HG03378 (cell line): ENCODE results near the gene TAF11L6.
"Not testable (repeated sequence)": the region's sequence is repeated elsewhere in the genome, so short reads cannot be mapped to it uniquely, and the experiment has no call there.

Source experiments
- ATAC-seq: cut with Tn5 transposase; IDR thresholded peaks from one replicate; pipeline ENCODE4 v1.9.1; 2021; ENCODE audit warnings: mild to moderate bottlenecking, moderate library complexity; ENCODE audit not compliant: unreplicated experiment

TAF11L6 gene

DNA sequence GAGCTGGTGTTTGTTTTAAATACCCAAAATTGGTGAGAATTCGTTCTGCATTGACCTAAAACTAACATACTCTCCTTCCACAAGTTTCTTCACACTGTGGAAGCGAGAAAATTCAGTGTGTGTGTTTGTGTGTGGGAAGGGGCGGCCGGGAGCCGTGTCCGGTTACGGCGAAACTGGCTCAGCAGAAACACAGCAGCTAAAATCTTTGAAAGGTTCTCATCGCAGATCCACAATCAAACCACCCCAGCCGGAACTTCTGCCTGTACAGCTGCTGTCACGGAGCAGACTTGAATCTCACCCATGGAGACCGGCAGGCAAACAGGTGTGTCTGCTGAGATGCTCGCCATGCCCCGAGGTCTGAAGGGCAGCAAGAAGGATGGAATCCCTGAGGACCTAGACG lies at the start of gene TAF11L6:
Gene TAF11L6 (plus strand): TSS at position 301 of the 400 bp plus-strand sequence.
- ATAC-seq, result not testable (repeated sequence)

DNA sequence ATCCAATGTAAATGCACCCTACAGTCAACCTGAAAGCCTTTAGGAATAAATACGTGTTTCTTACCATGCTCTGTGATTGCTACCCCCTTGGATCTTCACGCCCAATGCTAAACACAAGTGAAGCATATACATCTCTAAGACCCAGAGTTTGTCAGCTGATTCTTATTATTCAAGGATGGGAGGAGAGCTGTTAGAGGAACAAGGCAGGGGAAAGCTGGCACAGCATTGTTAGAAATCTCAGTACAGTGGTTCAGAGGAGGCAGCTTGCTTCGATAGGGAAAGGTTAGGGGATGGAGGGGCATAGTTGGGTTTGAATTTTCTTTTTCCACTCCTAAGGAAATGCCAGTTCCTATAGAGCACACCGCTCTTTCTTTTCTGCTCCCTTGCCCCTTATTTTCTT lies 47.1 kb upstream of the TAF11L6 start:
- no peak for ATAC-seq

- no peak for ATAC-seq
These were observed 45.7 kb upstream of the TAF11L6 start for GRCh38 chr5:17482790-17483189.

- not testable (repeated sequence) for ATAC-seq
These were observed 41.9 kb upstream of the TAF11L6 start for GRCh38 chr5:17486464-17487173.

DNA sequence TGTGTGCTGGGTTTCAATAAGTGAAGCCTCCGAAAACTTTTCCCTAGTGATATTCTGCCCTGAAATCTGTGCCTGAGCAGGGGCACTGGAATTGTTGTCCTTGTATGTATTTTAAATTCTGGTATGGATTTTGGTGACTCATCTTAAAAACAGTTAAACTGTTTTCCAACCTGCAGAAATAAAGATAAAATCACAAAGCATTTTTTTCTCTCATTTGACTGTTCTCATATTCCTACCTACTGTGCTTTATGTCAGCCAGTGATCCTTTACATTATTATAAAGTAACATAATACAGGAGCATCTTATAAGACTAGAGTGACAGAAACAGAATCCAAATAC lies 41.3 kb upstream of the TAF11L6 start:
- no peak for ATAC-seq

GRCh38 chr5:17491257-17491656 lies 37.2 kb upstream of the TAF11L6 start:
- ATAC-seq, result not testable (repeated sequence)

- ATAC-seq, result no peak
These were observed 35.7 kb upstream of the TAF11L6 start for GRCh38 chr5:17492770-17493169.

GRCh38 chr5:17497446-17497845 lies 31.0 kb upstream of the TAF11L6 start:
- no peak for ATAC-seq

DNA sequence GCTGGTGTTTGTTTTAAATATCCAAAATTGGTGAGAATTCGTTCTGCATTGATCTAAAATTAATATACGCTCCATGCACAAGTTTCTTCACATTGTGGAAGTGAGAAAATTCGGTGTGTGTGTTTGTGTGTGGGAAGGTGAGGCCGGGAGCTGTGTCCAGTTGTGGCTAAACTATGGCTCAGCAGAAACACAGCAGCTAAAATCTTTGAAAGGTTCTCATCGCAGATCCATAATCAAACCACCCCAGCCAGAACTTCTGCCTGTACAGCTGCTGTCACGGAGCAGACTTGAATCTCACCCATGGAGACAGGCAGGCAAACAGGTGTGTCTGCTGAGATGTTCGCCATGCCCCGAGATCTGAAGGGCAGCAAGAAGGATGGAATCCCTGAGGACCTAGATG lies 30.5 kb upstream of the TAF11L6 start, which contains the start of gene TAF11L2:
Gene TAF11L2 (plus strand): TSS at position 301 of the 400 bp plus-strand sequence.
- ATAC-seq, result not testable (repeated sequence)

DNA sequence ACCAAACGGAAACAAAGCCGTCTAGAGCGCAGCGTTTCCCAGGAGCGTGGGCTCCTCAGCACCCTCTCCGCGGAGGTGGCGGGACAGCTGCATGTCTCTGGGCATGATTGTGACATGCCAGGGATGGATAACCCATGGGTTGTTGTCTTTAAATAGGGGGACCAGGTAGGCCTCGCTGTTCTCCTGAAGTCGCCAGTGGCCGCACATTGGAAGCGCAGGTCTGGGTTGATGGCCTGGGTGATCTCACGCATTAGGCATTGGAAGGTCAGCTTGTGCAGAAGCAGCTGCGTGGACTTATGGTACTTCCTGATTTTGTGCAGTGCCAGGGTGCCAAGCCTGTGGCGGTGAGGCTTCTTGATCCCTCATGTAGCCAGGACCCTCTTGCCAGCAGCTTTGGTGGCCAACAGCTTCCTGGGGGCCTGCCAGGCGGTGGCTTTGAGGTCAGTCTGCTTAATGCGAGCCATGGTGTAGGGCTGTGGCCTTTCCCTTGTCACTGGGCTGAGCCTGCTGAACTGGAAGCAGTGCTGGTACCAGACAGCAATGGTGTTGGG lies 16.6 kb upstream of the TAF11L6 start:
- ATAC-seq, result no peak

GRCh38 chr5:17517526-17517925 lies 10.9 kb upstream of the TAF11L6 start:
- ATAC-seq, result not testable (repeated sequence)

DNA sequence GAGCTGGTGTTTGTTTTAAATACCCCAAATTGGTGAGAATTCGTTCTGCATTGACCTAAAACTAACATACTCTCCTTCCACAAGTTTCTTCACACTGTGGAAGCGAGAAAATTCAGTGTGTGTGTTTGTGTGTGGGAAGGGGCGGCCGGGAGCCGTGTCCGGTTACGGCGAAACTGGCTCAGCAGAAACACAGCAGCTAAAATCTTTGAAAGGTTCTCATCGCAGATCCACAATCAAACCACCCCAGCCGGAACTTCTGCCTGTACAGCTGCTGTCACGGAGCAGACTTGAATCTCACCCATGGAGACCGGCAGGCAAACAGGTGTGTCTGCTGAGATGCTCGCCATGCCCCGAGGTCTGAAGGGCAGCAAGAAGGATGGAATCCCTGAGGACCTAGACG lies 10.4 kb upstream of the TAF11L6 start, which contains the start of gene TAF11L3:
Gene TAF11L3 (plus strand): TSS at position 301 of the 400 bp plus-strand sequence.
- ATAC-seq, result not testable (repeated sequence)

DNA sequence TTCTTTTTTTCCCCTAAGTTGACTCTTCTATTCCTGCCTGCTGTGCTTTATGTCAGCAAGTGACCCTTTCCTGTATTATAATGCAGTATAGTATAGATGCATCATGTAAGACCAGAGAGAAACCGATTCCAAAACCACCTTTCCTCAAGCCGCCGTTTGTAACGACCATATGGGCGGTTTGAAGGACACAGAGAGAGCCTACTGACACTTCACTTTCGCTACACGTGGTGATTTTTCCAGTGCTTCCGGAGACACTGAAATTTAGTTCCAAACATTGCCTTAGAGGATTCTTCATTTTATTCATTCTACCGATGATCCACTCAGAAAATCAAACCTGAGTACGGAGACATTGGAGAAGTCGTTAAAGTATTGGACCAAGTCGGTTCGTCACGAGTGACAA lies 9.0 kb upstream of the TAF11L6 start:
- ATAC-seq, result not testable (repeated sequence)

DNA sequence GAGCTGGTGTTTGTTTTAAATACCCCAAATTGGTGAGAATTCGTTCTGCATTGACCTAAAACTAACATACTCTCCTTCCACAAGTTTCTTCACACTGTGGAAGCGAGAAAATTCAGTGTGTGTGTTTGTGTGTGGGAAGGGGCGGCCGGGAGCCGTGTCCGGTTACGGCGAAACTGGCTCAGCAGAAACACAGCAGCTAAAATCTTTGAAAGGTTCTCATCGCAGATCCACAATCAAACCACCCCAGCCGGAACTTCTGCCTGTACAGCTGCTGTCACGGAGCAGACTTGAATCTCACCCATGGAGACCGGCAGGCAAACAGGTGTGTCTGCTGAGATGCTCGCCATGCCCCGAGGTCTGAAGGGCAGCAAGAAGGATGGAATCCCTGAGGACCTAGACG lies 7.0 kb upstream of the TAF11L6 start, which contains the start of gene TAF11L4:
Gene TAF11L4 (plus strand): TSS at position 301 of the 400 bp plus-strand sequence.
- ATAC-seq, result not testable (repeated sequence)

- ATAC-seq, result not testable (repeated sequence)
These were observed 3.5 kb upstream of the TAF11L6 start, which contains the start of gene TAF11L5 for GRCh38 chr5:17524935-17525334. TSS of gene TAF11L5 (plus strand) at chr5:17525235.

DNA sequence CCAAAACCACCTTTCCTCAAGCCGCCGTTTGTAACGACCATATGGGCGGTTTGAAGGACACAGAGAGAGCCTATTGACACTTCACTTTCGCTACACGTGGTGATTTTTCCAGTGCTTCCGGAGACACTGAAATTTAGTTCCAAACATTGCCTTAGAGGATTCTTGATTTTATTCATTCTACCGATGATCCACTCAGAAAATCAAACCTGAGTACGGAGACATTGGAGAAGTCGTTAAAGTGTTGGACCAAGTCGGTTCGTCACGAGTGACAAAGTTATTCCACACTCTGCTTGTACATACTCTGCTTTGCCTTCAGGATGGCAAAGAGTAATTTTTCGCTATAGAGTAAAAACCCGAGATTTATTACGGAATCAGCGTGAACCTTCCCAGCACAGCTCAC lies 2.0 kb upstream of the TAF11L6 start:
- not testable (repeated sequence) for ATAC-seq
